Activated gamma-delta T cell (primary cell): ENCODE data around the gene CLIC6.

Experiments used
- DNase-seq: peaks from one replicate; lab custom pipeline; 2025; lab: John Stamatoyannopoulos, UW

CLIC6 gene

DNA sequence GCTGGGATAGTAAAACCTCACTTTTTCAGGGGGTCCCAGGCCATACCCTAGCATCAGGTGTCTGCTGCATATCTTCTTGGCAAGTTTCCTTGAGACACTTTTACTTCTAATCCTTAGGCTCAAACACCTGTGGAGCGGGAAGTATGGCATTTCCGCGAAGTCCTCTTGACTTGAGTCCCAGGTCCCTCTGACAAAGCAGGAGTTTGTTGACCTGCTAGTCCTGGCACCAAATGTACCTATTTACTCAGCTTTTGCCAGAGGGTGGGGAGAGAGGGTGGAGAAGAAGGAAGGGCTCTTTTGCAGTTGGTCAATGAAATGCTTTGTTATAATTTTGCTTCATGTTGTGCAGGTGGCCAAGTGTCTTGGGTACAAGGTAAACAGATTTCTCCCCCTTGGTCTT, 59.7 kb downstream of the CLIC6 start:
- DNase-seq = no peak

DNA sequence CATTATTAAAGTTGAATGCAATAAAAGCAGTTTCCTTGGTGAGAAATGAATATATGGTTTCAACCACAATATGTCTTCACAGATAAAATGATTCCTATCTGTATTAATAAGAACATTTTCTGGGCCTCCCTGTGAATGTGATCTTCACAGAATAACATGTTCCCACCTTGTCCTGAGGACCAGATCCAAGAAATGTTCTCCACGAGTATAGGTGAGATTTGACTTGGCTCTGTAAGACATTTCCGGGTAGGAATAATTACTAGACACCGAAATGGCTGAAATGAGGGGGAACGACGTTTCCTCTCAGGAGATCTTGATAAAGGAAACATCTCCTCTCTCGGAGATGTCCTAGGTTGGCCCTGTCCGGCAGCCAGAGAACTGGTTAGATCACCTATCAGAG, 61.4 kb downstream of the CLIC6 start:
- DNase-seq = no peak

DNA sequence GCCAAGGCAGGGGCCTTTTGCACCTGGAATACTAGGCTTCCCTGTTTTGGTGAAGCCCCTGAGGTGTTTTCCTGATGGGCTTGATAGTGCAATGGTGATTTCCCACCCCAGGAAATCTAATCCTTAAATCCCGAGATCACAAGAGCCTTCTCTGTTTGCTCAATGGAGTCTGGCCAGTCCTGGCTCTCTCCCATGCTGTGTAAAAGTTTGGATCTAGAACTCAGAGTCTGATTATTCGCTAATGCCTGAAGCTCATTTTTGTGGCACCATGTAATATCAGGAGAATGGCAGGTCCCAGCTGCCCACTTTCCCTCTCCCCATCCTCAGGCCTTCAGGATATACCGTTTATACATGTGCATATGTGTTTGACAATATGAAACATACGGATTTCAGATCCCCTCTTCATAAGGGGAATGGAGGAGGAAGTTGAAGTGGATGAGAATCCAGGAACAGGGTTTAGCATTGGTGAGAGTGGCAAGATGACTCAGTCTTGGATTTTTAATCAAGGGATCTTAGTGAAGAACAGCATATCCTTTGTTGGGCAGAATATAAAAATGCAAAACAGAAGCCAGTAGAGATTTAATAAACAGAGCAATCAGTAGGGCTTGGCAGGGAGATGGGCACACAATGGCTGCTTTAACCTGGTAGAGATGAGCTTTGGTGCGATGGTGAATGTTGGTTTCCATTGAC, 62.1 kb downstream of the CLIC6 start:
- no peak for DNase-seq

DNA sequence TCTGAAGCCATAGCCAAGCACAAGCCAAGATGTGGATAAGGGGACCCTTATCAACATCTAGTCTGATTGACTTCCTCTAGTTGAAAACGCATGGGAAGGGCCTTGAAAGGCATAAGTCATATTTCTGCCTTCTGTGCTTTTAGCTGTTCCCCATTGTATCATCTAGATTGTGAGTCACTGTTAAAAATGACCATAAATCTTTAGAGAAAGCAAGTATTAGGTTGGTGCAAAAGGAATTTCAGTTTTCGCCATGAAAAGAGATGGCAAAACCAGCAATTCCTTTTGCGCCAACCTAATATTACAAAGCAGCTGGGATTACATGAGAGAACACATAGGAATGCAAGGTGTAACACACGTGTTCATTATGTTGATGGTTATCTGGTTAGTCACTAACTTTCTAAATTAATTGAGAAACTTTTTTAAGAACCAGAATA, 63.6 kb downstream of the CLIC6 start:
- no peak for DNase-seq

DNA sequence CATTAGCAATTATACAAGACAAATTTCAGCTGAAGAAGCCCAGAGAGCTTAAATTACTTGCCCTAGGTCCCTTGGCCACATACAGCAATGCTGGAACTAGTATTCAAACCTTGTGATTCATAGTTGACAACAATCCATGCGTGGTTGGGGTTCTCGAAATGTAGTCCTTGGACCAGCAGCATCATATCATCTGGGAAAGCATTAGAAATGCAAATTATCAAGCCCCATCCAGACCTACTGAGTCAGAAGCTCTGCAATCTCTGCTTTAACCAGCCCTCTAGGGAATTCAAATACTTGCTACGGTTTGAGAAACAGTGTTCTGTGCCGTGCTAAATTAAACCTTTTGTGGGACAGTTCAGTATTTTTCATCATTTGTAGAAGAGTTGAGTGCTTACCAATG, 65.1 kb downstream of the CLIC6 start:
- no peak for DNase-seq

DNA sequence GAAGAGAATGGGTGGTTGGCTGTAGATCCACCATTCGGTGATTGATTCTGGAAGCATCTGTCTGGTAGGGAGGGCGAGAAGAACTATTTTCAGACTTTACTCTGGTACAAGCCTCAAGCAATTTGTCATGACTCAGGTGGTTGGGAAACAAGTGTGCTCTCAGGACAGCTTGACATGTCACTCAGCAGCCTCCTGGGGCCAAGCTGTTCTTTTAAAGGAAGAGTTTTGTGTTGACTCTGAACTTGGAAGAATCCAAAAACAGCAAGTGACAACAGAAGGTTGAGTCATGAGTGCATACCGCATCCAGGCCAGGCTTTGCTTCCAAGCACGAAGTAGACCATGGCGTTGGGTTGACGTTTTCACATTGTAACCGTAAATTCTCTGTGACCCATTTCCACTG, 65.9 kb downstream of the CLIC6 start:
- no peak for DNase-seq

DNA sequence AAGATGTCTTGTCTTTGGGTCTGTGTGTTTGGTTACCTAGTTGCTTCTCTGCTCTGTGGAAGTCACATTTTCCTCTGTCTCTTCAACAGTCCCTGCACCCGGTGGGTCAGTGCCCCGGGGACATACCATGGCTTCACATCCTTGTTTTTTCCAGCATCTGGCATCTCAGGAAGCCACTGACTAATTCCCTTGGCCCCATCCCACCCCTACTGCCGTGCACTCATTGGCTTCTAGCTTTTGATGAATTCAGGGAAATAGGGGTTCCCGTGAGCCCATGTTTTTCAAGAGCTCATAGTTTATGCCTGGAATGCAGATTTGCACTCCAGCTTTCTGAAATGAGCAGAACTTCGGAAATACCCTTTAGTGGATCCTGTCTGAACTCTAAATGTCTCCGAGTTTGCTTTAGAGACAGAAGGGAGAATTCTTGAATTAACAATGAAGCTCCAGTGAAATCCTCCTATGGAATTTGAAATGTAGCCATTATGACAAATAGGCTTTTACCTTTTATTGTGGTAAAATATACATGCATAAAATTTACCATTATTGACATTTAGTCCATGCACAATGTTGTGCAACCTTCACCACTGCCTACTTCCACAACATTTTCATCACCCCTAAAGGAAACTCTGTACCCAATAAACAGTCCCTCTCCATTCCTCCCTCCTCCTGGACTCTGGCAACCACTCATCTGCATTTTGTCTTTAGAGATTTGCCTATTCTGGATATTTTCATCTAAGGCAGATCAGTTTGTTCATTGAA, 67.5 kb downstream of the CLIC6 start:
- no peak for DNase-seq

DNA sequence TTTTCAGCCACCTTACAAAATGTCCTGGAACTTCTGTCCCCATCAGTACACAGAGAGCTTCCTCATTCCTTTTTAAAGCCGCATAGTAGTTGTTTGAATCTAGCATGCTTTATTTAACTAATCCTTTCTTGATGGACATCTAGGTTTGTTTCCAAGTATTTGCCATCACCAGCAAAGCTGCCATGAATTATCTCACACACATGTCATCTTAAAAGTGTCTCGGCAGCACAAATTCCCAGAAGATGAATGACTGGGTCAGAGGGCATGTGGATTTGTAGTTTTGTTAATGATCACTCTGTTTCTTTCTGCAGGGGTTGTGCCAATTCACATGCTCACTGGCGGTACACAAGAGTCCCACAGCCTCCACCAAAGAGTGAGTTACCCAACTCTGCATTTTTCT, 68.3 kb downstream of the CLIC6 start:
- no peak for DNase-seq

DNA sequence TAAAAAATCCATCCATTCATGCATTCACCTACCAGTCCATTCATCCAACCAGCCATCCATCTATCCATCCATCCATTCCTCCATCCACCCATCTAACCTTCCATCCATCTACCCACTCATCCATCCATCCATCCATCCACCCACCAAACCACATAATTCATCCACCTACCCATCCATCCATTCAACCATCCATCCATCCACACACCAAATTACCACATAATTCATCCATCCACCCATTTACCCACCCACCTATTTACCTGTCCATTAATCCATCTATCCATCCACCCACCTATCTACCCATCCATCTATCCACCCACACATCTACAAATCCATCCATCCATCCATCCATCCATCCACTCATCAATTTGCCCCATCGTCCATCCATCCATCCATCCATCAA, 71.4 kb downstream of the CLIC6 start:
- DNase-seq = no peak

DNA sequence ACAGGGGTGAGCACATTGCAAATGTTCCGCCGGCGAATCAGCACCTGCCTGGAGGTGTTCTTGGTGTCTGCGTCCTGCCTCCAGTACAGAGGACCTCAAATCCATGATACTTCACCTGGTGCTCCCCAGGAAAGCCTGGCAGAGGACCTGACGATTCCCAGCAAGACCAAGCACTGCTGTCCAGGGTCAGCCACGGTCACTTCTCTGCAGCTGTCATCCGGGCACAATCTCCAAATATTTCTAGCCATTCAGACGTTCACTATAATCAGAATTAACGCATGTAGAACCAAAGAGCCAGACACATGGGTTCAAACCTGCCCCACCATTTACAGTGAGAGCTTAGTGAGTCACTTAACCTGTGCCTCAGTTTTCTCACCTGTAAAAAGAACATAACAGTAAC, 74.5 kb downstream of the CLIC6 start:
- no peak for DNase-seq

DNA sequence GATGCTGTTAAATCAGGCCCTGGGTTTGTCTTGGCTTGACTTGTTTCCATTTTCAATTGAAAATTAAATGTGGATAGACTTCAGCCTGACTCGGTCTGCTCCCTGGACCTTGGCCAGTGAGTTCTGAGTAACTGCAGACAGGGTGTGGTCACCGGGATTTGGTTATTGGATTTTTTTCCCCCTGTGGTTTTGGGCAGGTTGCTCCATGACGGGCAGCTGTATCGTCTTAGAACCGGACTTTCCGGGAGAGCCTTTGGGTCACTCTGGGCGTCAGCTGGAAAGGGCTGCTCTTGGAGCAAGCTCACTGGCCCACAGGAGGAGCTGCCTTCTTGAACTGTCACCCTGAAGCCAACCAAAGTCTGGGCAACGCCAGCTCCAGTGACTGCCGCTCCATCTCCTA, 75.0 kb downstream of the CLIC6 start:
- no peak for DNase-seq

DNA sequence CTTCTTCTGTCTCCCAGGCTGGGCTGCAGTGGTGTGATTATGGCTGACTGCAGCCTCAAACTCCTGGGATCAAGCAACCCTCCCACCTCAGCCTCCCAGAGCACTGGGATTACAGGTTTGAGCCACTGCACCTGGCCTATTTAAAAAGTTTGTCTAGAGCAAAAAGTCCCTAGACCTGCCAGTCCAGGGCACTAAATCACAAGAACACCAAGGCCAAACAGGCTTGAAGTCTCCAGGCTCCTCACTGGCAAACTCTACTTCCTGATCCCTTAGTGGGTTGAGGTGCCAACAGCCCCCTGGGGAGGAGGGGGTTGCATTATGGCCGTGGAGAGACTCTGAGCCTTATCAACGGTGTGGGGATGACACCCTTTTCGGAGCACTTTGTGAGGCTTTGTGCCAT, 76.0 kb downstream of the CLIC6 start:
- DNase-seq = no peak

DNA sequence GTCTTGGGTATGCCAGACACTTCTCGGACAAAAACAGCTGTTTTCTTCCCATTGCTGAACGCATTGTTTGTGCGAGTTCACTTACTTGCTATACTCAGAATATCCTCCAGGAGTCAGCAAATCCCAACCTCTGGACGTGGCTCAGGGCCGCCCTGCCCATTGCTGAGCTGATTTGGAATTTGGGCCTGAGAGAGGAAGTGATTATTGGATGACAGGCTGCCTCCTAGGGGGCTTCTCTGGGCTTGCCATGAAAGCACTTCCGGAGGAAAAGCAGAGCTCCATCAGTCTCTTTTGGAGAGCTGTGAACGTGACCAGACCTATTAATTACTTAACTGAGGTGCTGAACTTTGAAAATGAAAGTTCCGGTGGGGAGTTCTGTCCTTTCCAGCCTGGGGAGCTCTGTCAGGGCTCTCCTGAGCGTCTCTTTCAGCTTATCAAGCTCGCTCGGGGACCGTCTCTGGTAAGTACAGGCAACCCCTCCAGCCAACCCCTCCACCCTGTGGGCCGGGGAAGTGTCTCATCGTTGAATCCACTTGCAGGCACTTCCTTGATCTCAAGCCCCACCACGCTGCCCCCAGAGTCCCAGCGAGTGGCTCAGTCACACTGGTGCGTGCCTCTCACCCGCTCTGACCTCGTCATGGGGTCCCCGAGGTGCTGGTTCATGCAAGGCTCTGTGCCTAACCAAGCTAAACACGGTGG, 76.9 kb downstream of the CLIC6 start:
- no peak for DNase-seq

DNA sequence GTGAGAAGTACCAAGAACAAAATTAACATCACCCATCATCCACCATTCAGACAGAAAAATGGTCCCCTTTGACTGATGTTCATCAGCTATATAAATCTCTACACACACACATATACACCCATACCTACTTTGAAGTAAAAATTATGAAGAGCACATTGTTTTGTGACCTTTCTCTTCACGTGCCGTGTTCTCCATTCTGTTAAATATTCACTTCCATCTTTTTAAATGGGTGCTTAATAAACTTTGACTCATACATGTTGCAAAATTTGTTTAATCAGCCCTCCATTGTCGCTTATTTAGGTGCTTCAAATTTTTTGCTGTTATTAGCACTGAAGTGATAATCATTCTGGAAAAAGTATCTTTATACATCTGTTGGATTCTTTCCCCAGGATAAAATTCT, 80.1 kb downstream of the CLIC6 start:
- no peak for DNase-seq

DNA sequence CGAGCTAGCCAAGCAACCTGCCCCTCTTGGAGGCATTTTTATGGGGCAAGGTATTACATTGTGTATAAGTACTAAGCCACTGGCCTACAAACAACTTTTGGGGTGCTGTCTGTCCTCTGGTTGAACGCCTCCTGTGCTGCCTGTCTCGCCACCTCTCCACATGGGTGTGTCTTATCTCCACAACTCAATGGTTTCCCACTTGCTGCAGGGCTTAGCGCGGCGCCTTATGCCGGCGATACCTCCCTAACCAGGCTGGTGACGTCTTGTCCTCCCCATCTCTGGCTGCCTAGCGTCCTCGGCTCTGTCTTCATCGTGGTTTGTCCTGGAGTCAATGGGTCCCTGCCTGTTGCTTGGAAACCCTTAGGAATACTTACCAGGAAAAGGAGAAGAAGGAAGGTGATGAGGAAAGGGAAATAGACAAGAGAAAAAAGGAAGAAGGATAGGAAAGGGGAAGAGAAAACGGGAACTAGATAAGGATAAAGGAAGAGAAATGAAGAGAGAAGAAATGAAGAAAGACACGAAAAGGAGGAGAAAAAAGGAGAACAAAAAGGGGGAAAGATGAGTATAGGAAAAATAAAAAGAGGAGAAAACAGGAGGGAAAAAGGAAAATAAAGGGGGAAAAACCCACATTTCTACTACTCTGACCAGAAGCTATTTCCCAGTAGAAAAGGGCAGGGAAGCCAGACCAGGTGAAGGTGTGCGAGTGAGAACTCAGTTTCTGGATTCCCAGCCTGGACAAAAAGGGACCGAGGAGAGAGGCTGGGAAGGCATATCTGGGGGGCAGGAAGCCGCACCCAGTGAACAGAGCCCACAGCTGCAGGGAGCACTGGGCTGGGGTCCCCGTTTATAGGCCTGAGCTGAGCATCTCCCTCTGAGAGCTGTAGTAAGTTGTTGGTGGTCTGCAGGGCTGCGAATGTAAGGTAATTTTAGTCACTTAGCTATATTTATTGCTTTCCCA, 86.2 kb downstream of the CLIC6 start:
- DNase-seq = no peak

DNA sequence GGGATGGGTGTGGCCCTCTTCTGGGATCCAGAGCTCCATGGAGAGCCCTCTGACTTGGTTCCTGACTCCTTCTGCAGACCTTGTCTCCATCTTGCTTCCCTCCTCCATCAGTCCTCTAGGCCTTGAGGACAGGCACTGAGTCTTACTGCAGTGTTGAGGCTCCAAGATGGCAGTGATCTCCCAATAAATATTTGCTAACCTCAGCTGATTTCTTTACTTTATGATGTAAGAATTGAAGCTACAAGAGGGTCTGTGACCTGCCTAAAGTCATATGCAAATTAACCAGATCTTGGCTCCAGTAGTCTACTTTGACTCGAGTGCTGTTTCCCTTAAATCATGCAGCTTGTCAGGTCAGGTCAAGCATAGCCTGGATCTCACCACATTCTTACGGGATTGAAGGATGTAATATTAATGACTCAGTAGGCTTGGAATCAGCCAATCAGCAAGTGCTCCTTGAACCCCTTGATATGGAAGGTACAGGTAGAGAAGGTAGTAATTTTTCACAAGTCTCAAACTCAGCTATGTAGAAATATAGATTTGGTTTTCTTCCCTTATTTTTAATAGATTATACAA, 93.0 kb downstream of the CLIC6 start:
- no peak for DNase-seq

DNA sequence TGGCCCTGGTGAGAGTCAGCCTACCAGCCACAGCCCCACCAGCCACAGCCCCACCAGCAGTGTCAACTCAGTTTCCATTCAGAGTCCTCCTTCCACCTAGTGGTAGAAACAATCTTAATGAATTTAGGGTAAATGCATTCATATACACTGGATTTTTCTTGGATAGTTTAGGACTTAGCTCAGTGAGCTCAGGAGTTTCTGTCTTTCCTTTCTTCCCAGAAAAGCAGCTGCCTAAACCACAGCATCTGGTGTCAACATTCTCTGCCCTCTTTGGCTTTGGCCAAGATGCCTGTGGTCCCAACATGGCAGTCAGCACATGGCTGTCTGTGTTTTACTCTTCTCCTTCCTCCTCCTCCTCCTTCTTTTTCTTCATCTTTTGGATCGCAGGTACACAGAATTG, 94.0 kb downstream of the CLIC6 start:
- DNase-seq = no peak

DNA sequence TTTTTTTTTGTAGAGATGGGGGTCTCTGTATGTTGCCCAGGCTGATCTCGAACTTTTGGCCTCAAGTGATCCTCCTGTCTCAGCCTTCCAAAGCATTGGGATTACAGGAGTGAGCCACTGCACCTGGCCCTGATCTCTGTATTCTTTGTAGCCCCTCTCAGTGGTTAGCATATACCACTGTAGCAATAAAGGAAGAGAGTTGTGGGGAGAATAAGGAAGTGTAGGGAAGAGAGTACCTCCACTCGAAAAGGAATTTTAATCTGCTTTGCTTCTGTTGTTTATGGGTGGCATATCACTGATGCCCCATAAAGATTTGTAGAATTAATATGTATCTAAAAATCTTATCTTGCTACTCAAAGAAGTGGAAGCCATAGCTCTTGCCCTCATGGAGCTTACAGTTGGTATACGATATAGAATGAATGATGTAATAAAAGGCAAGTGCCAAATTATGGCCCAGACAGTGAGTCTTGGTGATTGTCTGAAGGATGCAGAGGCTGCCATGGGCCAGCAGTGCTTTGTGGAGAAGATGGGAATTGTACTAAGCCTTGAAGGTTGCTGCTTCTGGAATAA, 96.0 kb downstream of the CLIC6 start:
- no peak for DNase-seq

DNA sequence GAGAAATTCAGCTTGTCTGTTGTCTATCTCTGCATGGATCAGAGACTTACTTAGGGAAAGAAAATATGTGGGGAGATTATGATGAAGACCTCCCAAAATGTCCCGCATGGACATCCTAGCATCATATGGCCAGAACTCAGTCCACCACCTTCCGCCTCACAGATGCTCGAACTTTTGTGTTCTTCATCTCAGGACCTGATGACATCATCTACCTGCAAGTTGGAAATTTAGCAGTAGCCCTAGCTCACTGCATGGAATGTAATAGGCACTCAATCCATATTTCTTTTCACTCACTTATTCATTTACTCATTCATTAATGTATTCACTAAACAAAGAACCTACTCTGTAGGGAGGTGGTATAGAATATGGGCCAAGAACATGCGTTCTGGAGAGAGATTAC, 96.8 kb downstream of the CLIC6 start:
- DNase-seq = no peak

DNA sequence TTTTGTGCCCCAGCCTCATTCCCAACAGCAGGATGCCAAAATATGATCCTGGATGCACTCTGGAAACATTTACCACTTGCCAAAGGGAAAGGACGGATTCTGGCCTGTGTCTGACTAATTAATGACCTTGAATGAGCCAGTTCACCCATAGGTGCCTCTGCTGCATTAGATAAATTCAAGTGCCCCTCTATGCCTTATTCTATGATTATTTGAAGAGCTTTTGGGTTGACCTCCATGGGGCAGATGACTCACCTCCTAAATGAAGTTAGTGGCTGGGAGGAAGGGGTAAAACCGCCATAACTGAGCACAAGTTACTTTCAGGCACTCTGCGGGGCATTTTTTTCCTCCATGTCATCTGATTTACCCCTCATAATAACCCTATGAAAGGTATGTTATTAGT, 98.1 kb downstream of the CLIC6 start:
- DNase-seq = no peak
